ENCODE results near the gene TRIM65. TPM values are rescaled to one million over a fixed set of nuclear protein-coding genes. Genes with fewer than 3 reads are reported as not detected.

Gene TRIM65
- total and polyA plus RNA-seq, 10 of the 15 experiments (the other 5 are each of a cell fraction or from before 2014, with no cell fraction given) = 1.4 to 26.0 (median 10.8) TPM

GRCh38 chr17:75940727-75941441, 44.1 kb upstream of the TRIM65 start, which contains the start of gene FBF1 (continued):
- TF ChIP-seq CUX1 (IDR thresholded peaks at IDR 0.05; ENCODE audit: insufficient replicate concordance, low read depth, low read length) (no peak), POLR2A (IDR thresholded peaks at IDR 0.05; ENCODE audit: low read depth, low read length) (peak; percentile 94), TCF3 (IDR thresholded peaks at IDR 0.05; ENCODE audit: borderline replicate concordance, insufficient read depth, low read depth, low read length) (0 out of 2 replicates have a peak, but pooled peaks have one; percentile 34), STAT3 (IDR thresholded peaks at IDR 0.05; ENCODE audit: low read depth, low read length) (no peak), HDAC6 (IDR thresholded peaks at IDR 0.05; ENCODE audit: unreplicated experiment) (no peak), HCFC1 (IDR thresholded peaks at IDR 0.05; ENCODE audit: low read length) (peak; percentile 94), KDM1A (IDR thresholded peaks at IDR 0.05; ENCODE audit: borderline replicate concordance) (no peak), BCL11A (IDR thresholded peaks at IDR 0.05; ENCODE audit: low read depth, low read length) (no peak), CEBPZ (IDR thresholded peaks at IDR 0.05; ENCODE audit: low read depth, low read length) (no peak; the same call in 1 of the 2 replicates), ELK1 (IDR thresholded peaks at IDR 0.05; ENCODE audit: low read depth, low read length) (peak; percentile 46; the same call in 1 of the 2 replicates)
- TF ChIP-seq, protein P1, sequence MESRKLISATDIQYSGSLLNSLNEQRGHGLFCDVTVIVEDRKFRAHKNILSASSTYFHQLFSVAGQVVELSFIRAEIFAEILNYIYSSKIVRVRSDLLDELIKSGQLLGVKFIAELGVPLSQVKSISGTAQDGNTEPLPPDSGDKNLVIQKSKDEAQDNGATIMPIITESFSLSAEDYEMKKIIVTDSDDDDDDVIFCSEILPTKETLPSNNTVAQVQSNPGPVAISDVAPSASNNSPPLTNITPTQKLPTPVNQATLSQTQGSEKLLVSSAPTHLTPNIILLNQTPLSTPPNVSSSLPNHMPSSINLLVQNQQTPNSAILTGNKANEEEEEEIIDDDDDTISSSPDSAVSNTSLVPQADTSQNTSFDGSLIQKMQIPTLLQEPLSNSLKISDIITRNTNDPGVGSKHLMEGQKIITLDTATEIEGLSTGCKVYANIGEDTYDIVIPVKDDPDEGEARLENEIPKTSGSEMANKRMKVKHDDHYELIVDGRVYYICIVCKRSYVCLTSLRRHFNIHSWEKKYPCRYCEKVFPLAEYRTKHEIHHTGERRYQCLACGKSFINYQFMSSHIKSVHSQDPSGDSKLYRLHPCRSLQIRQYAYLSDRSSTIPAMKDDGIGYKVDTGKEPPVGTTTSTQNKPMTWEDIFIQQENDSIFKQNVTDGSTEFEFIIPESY (IDR thresholded peaks at IDR 0.05) = no peak
- TF ChIP-seq, protein P2, sequence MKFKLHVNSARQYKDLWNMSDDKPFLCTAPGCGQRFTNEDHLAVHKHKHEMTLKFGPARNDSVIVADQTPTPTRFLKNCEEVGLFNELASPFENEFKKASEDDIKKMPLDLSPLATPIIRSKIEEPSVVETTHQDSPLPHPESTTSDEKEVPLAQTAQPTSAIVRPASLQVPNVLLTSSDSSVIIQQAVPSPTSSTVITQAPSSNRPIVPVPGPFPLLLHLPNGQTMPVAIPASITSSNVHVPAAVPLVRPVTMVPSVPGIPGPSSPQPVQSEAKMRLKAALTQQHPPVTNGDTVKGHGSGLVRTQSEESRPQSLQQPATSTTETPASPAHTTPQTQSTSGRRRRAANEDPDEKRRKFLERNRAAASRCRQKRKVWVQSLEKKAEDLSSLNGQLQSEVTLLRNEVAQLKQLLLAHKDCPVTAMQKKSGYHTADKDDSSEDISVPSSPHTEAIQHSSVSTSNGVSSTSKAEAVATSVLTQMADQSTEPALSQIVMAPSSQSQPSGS (IDR thresholded peaks at IDR 0.05; ENCODE audit: low read length) = no peak

Measured in GM12878 (cell line).